ENCODE measurements around the gene SMAD1.

The SMAD1 gene

DNA sequence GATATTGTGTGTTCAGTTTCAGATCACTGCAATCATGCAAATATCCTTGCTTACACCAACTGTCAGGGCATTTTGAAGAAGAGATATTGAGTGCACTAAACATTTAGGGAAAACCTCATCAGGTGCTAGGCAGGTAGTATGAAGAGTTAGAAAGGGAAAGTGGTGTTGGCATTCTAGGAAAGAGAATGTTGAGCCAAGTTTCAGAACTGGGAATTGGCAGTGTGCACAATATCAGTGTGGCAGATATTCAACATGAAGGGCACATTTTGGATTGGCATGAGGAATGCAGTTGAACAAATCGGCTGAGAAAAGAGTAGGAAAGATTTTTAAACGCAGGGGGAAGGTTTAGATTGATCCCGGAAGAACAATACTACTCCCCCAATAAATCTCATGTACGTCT lies 43.4 kb upstream of the SMAD1 start:
- in situ Hi-C loops (cut with HindIII; ENCODE audit: low sequenced_read_pairs), result no loop called here
- TF ChIP-seq, protein P1, sequence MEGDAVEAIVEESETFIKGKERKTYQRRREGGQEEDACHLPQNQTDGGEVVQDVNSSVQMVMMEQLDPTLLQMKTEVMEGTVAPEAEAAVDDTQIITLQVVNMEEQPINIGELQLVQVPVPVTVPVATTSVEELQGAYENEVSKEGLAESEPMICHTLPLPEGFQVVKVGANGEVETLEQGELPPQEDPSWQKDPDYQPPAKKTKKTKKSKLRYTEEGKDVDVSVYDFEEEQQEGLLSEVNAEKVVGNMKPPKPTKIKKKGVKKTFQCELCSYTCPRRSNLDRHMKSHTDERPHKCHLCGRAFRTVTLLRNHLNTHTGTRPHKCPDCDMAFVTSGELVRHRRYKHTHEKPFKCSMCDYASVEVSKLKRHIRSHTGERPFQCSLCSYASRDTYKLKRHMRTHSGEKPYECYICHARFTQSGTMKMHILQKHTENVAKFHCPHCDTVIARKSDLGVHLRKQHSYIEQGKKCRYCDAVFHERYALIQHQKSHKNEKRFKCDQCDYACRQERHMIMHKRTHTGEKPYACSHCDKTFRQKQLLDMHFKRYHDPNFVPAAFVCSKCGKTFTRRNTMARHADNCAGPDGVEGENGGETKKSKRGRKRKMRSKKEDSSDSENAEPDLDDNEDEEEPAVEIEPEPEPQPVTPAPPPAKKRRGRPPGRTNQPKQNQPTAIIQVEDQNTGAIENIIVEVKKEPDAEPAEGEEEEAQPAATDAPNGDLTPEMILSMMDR (IDR thresholded peaks at IDR 0.05; ENCODE audit: low read depth, low read length), result no peak
- H3K4me3 ChIP-seq (ENCODE audit: low read depth, low read length), result no peak overlapping the region
- no peak for DNase-seq (ENCODE audit: low read depth, low spot score)

DNA sequence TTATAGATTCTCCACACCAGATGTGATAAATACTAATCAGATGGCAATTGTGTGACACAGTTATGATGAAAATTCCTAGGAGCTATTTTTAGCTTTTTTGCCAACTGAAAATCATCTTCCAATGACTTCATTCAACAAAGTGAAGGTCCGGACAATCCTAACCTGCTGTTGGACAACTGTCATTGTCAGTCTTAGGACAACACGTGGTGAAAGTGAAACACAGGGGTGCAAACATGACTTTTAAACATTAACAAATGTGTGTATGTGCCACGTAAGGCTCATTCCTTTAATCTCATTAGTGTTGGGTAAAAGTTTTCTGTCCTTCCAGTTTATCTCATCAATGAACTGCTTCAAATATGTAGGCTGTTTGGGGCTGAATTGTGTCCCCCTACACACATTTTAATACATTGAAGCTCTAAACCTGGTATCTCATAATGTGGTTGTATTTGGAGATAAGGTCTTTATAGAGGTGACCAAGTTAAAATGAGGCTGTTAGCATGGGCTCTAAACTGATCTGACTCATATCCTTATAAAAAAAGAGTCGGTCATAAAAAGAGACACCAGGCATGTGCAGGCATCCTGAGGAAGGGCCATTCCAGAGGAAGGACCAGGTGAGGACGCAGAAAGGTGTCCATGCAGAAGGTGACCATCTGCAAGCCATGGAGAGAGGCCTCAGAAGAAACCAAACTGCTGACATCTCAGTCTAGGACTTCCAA lies 41.2 kb upstream of the SMAD1 start:
- TF ChIP-seq, protein P1 (IDR thresholded peaks at IDR 0.05; ENCODE audit: low read depth, low read length), result no peak
- H3K4me3 ChIP-seq (ENCODE audit: low read depth, low read length), result no peak overlapping the region
- DNase-seq (ENCODE audit: low read depth, low spot score), result no peak
- in situ Hi-C loops (cut with HindIII; ENCODE audit: low sequenced_read_pairs), result no loop called here

DNA sequence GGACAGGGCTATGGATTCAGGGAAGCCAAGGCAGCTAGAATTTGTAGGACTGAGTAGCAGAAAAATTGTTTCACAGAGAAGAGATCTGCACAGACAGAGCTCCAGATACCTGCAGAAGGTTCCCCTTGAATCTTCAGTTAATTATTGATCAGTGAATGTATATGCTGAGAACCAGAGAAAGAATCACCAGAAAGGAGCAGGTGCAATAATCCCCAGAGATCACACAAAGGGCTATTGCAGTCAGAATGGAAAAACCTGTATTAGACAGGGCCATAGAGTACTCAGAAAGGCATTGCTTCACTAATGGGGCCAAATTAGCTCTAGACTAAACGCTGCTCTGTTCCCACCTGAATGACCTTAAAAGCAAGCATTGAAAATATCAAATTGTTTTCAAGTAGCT lies 35.5 kb upstream of the SMAD1 start:
- no peak for DNase-seq (ENCODE audit: low read depth, low spot score)
- in situ Hi-C loops (cut with HindIII; ENCODE audit: low sequenced_read_pairs), result no loop called here
- TF ChIP-seq, protein P1 (IDR thresholded peaks at IDR 0.05; ENCODE audit: low read depth, low read length), result no peak
- H3K4me3 ChIP-seq (ENCODE audit: low read depth, low read length), result no peak overlapping the region

DNA sequence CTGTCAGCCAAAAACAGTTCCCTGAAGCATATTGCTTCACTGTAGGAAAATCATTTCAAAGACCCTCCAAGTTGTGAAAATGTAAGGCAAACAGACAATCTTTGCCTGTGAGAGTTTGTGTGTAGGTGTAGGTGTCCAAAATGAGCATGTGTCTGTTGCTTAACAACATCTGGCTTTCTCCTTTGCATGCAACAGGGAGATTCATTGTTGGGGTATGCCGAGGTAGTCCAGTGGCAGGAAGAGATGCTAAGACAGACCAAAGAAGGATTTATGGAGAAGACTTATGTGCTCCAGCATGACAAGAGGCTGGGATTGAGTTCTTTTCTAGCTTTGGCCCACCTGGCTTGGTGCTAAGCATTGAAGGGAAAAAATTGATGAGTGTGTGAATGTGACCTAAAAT lies 29.8 kb upstream of the SMAD1 start:
- TF ChIP-seq, protein P1 (IDR thresholded peaks at IDR 0.05; ENCODE audit: low read depth, low read length), result no peak
- H3K4me3 ChIP-seq (ENCODE audit: low read depth, low read length), result no peak overlapping the region
- DNase-seq (ENCODE audit: low read depth, low spot score), result no peak
- in situ Hi-C loops (cut with HindIII; ENCODE audit: low sequenced_read_pairs), result no loop called here

DNA sequence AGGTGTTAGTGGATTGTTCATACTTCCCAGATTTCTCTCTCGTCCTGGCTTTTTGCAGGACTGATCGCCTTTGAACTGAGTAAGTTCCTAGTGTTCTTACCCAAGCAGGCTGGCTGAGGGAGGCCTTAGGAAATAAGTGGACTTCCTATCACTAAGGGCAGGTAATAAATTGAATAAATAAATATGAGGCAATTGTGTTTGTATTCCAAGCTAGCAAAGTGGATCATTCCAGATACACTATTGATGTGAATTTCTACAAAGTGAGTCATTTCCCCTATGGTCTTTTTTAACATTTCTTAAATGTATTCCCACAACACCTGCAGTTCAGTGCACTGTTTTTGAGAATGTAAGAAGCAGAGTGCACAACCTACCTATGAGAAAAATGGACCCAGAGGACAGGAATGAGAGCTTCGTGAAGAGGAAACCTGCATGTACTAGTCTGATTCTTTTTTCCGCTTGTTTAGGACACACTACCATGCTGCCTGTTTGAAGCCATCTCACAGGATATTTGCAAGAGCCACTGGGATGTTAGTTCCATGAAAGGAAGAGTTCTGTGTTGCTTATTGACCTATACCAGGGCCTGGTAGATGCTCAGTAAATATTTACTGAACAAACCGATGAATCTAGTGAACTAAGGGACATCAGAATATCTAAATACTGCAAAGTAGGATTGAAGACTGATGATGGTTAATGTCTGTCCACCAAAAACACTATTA lies 29.0 kb upstream of the SMAD1 start:
- in situ Hi-C loops (cut with HindIII; ENCODE audit: low sequenced_read_pairs), result no loop called here
- TF ChIP-seq, protein P1 (IDR thresholded peaks at IDR 0.05; ENCODE audit: low read depth, low read length), result no peak
- DNase-seq (ENCODE audit: low read depth, low spot score), result no peak
- H3K4me3 ChIP-seq (ENCODE audit: low read depth, low read length), result no peak overlapping the region

DNA sequence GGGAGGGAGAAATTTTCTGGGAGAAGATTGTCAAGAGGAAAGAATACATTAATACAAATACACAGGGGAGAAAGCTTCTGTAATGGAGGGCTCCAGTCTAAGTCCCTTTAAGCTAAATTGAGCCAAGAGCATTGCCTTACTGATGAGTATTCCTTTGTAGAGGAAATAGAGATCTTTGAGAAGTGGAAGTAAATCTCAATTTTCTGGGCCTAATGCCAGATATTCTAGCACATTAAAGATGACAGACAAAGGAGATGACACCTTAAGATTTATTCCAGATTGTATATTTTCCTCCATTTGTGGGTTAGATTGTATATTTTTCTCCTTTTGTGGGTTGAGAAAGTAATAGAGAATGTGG lies 28.5 kb upstream of the SMAD1 start:
- H3K4me3 ChIP-seq (ENCODE audit: low read depth, low read length), result no peak overlapping the region
- in situ Hi-C loops (cut with HindIII; ENCODE audit: low sequenced_read_pairs), result no loop called here
- no peak for DNase-seq (ENCODE audit: low read depth, low spot score)
- TF ChIP-seq, protein P1 (IDR thresholded peaks at IDR 0.05; ENCODE audit: low read depth, low read length), result no peak
